SK-N-SH treated with all-trans-retinoic acid at 6 μM for 48 hours (cell line): Measurements from ENCODE around the gene ARF5.
"Not testable (repeated sequence)": the region's sequence is repeated elsewhere in the genome, so short reads cannot be mapped to it uniquely, and the experiment has no call there.

ENCODE experiments used
- ARNTL ChIP-seq: fragments of 450-650 bp; formaldehyde crosslinking; IDR thresholded peaks from 2 replicates; pipeline ENCODE4 v1.5.0; 2020; ENCODE audit warnings: low read depth, mild to moderate bottlenecking, moderate library complexity, borderline replicate concordance
- BACH2 ChIP-seq: fragments of 250-450 bp; sonication (Bioruptor Pico); IDR thresholded peaks from 2 replicates; pipeline ENCODE4 v1.9.0; 2021; ENCODE audit warnings: mild to moderate bottlenecking, borderline replicate concordance
- CSDC2 ChIP-seq: fragments of 250-450 bp; sonication (Bioruptor Pico); IDR thresholded peaks from 2 replicates; pipeline ENCODE4 v1.5.0; 2020; ENCODE audit warnings: mild to moderate bottlenecking, moderate library complexity
- ISL1 ChIP-seq: fragments of 250-450 bp; sonication (Bioruptor Pico); IDR thresholded peaks from 2 replicates; pipeline ENCODE4 v2.1.2; 2022; ENCODE audit warnings: mild to moderate bottlenecking, moderate library complexity
- RARB ChIP-seq: fragments of 250-450 bp; sonication (Bioruptor Pico); IDR thresholded peaks from 2 replicates; pipeline ENCODE4 v1.8.0; 2021; ENCODE audit warnings: mild to moderate bottlenecking, moderate library complexity
- SNAI2 ChIP-seq: fragments of 250-450 bp; sonication (Bioruptor Pico); IDR thresholded peaks from 2 replicates; pipeline ENCODE4 v1.5.0; 2020; ENCODE audit warnings: mild to moderate bottlenecking, moderate library complexity
- TCF4 ChIP-seq: fragments of 250-450 bp; sonication (Bioruptor Pico); IDR thresholded peaks from 2 replicates; pipeline ENCODE4 v1.8.0; 2021; ENCODE audit warnings: mild to moderate bottlenecking, moderate library complexity, borderline replicate concordance
- TOX ChIP-seq: fragments of 250-450 bp; sonication (Bioruptor Pico); IDR thresholded peaks from 2 replicates; pipeline ENCODE4 v1.8.0; 2021; ENCODE audit warnings: mild to moderate bottlenecking, moderate library complexity, borderline replicate concordance
- ZFP3 ChIP-seq: fragments of 250-450 bp; sonication (Bioruptor Pico); IDR thresholded peaks from 2 replicates; pipeline ENCODE4 v1.5.0; 2020; ENCODE audit warnings: mild to moderate bottlenecking, moderate library complexity
- ZFP30 ChIP-seq: fragments of 450-650 bp; formaldehyde crosslinking; IDR thresholded peaks from 2 replicates; pipeline ENCODE4 v1.5.0; 2022; ENCODE audit warnings: mild to moderate bottlenecking, moderate library complexity
- ZNF70 ChIP-seq: fragments of 450-650 bp; formaldehyde crosslinking; IDR thresholded peaks from 2 replicates; pipeline ENCODE4 v1.5.0; 2020; ENCODE audit warnings: mild to moderate bottlenecking, moderate library complexity
- TF ChIP-seq, protein P1 (sequence below): fragments of 250-450 bp; sonication (Bioruptor Pico); IDR thresholded peaks from 2 replicates; pipeline ENCODE4 v1.8.0; 2020; ENCODE audit warnings: mild to moderate bottlenecking, moderate library complexity, borderline replicate concordance

DNA sequence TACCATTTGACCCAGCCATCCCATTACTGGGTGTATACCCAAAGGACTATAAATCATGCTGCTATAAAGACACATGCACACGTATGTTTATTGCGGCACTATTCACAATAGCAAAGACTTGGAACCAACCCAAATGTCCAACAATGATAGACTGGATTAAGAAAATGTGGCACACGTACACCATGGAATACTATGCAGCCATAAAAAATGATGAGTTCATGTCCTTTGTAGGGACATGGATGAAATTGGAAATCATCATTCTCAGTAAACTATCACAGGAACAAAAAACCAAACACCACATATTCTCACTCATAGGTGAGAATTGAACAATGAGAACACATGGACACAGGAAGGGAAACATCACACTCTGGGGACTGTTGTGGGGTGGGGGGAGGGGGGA, 20.2 kb upstream of the ARF5 start:
- TF ChIP-seq ZNF70 (CRISPR knock-in tag); SNAI2 (CRISPR knock-in tag); ZFP3 (CRISPR knock-in tag); RARB (CRISPR knock-in tag); BACH2 (CRISPR knock-in tag); TCF4 (CRISPR knock-in tag); TOX; CSDC2 (CRISPR knock-in tag); ZFP30 (CRISPR knock-in tag); ARNTL; ISL1 (CRISPR knock-in tag): not testable (repeated sequence)
- TF ChIP-seq, protein P1, sequence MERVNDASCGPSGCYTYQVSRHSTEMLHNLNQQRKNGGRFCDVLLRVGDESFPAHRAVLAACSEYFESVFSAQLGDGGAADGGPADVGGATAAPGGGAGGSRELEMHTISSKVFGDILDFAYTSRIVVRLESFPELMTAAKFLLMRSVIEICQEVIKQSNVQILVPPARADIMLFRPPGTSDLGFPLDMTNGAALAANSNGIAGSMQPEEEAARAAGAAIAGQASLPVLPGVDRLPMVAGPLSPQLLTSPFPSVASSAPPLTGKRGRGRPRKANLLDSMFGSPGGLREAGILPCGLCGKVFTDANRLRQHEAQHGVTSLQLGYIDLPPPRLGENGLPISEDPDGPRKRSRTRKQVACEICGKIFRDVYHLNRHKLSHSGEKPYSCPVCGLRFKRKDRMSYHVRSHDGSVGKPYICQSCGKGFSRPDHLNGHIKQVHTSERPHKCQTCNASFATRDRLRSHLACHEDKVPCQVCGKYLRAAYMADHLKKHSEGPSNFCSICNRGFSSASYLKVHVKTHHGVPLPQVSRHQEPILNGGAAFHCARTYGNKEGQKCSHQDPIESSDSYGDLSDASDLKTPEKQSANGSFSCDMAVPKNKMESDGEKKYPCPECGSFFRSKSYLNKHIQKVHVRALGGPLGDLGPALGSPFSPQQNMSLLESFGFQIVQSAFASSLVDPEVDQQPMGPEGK (CRISPR knock-in tag): not testable (repeated sequence)
